ENCODE measurements around the gene FAM83G.
A peak's percentile ranks its signal among the peaks of the same experiment; 100 is the strongest.

Gene FAM83G

DNA sequence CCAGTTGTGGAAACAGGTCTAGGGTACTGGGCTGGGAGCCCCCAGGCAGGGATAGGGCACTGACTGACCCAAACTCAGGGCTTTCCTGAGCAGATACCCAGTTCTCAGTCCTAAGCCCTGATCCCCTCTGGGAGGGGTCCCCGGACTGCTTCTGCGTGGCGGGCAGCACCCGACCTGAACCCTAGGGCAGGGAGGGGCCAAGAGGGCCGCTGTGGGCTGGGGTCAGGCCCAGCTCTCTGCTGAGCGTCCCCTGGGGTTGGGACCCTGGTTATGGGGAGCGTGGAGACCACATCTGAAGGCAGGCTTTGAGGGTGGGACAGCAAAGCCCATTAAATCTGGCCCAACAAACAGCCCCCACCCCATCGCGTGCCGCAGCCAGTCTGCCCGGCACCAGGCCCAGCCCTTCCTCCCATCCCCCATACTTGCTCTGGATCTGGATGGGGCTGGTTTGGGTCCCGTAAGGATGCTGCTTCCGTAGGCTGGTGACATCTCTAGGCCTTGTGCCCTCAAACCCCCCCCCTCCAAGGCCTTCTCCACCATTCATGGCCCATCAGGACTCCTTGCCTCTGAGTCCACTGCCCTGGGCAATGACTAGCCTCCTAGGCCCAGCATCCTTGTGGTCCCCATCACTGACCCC lies 691 bp upstream of the FAM83G start:
- DNase-seq = no peak

- DNase-seq = peak; percentile 64
These were observed 782 bp downstream of the FAM83G start for GRCh38 chr17:19003543-19004420.

DNA sequence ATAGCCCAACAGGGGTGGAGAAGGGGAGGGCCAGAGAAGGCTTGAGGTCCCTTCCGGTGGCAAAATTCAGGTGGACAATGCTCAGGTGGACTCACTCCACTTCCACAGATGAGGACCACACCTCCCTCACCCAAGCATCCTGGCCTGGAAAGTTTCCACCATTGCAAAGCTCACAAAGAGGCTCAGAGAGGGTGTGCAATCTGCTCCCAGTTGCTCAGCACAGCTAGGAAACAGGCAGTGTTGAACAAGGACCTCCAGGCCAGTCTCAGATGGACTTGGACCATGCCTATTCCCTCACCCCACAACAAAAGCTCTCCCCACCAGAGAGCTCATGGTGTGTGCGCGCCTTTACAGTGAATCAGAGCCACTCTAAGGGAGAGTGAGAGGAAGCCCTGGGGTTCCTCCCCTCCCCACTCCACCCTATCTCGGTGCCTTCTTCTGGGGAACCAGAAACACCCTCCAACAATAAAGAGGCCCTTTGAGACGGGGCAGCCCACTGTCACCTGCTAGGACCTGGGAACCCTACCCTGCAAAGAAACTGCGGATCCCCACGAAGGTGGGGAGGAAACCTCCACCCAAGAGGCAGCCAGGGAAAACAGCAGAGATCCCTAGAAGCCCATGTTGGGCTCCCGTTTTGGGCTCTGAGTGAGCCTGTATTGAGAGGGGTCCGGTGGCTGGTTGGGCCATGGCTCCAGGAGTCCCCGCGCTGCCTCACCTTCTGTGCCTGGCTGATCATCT lies 1.6 kb downstream of the FAM83G start:
- DNase-seq = no peak

GRCh38 chr17:19001907-19002590 lies 2.5 kb downstream of the FAM83G start:
- no peak for DNase-seq

DNA sequence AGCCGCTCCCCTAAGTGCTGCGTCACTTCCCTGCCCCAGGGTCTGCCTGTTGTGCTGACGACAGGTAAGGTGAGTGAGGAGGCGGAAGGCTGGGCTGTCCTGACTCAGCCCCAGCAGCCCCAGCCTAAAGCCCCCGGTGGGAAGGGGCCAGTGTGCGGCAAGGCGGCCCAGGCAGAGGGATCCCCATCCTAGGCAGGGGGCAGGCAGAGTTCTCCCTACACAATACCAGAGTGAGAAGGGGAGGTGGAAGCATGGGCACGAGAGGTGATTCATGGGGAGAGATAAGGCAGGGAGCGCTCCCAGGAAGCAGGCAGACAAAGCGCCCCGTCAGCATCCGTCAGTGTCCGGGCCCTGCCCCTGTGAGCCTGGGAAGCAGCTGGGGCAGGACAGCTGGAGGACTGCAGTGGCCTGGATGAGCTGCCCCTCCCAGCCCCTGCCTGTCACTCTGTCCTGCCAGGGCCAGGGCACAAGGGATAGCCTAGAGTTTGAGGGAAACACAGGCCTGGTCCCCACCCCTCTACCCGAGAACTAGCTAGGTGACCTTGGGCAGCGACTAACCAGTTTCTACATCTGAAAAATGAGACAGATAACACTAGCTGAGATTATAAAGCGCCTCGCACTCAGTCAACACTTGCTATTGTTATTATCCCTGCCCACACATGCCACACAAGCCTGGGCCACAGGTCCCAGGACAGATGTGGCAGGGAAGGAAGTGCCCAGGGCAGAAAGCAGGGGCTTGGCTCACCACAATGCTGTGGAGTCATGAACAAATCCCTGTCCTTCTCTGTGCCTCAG lies 3.8 kb downstream of the FAM83G start:
- DNase-seq = no peak

- no peak for DNase-seq
These were observed 4.7 kb downstream of the FAM83G start for GRCh38 chr17:18999911-19000310.

DNA sequence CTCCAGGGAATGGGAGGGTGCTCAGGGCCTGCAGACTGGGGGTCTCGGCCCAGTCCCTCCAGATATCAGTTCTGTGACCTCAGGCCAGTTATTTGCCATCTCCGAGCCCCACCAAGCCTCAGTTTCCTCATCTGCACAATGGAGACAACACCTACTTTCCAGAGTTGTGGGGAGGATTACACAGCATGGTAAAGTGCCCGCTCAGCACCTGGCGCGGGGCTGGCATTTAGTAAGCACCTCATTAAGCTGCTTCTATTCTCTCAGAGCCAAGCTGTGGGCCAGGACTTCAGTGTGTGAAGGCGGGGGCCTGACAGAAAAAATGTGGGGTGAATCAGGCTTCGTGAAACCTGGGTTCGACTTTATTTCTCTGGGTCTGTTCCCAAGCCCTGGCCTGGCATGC lies 5.2 kb downstream of the FAM83G start:
- no peak for DNase-seq

GRCh38 chr17:18997650-18998196 lies 6.8 kb downstream of the FAM83G start:
- no peak for DNase-seq

DNA sequence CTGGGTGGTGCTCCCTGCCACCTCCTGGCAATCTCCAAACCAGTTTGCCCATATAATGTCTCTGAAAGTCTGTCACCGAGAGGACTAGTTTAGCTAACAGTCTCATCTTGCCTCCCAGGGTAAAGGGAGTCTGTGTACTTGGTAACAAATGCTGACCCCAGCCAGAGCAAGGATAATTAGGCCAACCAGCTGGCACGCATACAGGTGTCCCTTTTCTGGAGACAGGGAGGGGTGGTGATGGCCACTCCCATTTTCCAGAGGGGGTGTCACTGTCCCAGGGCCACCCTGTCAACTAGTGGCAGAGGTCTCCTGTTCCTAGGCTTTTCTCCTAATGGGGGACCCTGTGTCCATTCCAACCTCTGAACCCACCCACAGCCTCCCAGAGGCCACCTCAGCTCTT lies 8.1 kb downstream of the FAM83G start:
- no peak for DNase-seq

GRCh38 chr17:18995220-18995619 lies 9.3 kb downstream of the FAM83G start:
- DNase-seq = no peak

DNA sequence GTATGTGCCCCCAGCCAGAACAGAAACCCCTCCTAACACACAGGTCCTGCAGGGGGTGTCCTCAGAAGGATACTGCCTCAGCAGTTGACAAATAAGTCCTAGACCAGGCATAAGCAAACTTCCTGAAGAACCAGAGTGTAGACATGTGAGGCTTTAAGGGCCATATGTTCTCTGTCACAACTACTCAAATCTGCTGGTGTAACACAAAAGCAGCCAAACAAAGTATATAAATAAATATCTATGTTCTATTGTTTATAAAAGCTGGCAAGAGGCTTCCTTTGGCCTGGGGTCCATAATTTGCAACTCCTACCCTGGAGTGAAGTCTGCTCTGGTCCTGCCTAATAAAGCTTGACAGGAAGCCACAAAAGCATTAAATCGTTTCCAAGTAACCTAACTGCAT lies 9.9 kb downstream of the FAM83G start:
- DNase-seq = no peak

DNA sequence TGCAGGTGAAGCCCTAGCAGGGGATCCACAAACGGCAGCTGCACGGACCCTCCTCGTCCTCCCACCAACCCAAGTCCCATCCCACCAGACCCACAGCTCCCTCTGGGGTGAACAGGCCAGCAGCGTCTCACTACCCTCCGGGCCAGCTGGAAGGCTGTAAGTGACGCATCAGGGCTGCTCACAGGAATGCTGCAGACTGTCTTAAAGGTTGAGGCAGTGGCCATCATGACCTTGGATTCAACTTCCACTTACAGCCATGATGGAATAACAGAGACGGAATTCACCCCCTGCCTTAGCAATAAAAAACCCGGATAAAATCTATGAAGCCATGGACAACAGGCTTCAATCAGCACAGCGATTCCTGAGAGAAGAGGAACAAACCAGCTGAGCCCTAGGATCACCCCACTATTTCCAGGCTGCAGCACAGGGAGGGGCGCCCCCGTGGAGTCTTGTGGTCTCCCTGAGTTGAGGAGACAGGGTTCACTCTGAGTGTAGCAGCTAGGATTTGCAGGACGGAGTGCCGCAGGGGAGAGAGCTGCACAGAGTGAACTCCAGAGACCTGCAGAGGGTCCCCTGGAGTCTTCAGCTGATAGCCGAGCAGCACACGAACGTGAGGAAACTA lies 10.5 kb downstream of the FAM83G start:
- DNase-seq = no peak

GRCh38 chr17:18992454-18993130 lies 12.0 kb downstream of the FAM83G start:
- DNase-seq = no peak

GRCh38 chr17:18991531-18992315 lies 12.8 kb downstream of the FAM83G start:
- DNase-seq = no peak

DNA sequence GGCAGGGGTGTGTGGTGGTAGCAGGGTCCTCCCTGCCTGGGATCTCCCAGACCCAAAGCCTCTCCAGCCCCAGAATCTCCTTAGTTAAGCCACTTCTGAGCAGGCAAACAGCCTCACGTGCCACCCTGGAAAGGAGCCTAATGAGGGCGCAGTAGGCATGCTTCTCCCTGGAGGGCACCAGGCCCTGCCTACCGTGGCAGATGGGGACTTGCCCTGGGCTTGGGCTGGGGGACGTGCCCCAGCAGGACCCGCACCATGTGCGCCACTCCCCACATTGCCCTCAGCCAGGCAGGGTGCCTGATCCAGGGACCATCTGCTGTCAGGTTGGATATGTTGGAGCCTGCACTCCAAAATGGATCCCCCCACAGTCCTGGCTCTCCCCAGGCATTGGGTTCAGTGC lies 14.2 kb downstream of the FAM83G start:
- DNase-seq = no peak

GRCh38 chr17:18988546-18989173 lies 15.9 kb downstream of the FAM83G start:
- no peak for DNase-seq

DNA sequence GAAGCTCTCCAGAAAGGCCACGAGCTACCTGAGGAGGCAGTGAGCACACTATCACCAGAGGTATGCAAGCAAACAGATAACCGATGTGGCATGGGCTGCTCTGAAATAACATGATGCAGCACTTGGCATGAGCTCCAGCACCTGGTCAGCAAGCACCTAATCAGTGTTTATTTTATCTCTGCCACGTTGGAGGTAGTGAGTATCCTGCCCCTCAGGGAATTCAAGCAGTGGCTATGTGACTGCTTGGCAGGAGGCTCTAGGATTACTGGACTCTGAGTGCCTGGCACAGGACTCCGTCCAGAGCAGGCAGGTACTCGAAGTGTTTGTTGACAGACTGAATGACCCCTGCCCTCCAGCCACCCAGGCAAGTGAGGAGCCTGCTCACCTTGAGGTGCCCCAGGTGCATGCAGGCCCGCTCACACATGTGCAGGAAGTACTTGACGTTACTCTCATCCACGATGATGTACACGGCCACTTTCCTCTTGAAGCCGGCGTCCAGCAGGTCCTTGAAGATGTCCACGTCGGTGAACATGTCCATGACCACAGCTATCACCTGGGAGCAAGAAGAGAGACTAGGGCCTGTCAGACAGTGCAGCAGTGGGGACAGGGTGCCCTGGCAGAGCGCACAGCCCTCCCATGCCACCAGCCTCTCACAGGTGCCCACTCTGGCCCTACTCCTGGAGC lies 16.6 kb downstream of the FAM83G start:
- DNase-seq = no peak

- DNase-seq = no peak
These were observed 17.3 kb downstream of the FAM83G start for GRCh38 chr17:18987230-18987610.

All from stimulated activated CD4-positive, alpha-beta T cell treated with anti-CD3 and anti-CD28 coated beads, Interleukin-12 subunit alpha, Interleukin-12 subunit beta, amount 100 ng/mL, for 4 hours (primary cell).